Stomach (tissue), 4 donors: ENCODE data around the gene CA7.
"Not testable (repeated sequence)": the region's sequence is repeated elsewhere in the genome, so short reads cannot be mapped to it uniquely, and the experiment has no call there.

Experiments used
- POLR2A ChIP-seq, 4 donors: fragments of 450-650 bp; IDR thresholded peaks; one replicate each; pipeline ENCODE4 v1.6.1; 2016; ENCODE audit warnings: antibody characterized with exemption in 4 of 4, control low read depth in 2 of 4, mild to moderate bottlenecking in 1 of 4, moderate library complexity in 1 of 4
- TF ChIP-seq, protein P1 (sequence below), 7 experiments: fragments of 450-650 bp in 4 of 7; fragments of 200-600 bp in 3 of 7; sonication (generic) in 3 of 7; IDR thresholded peaks; one replicate each; pipeline ENCODE4 v1.5.1; 2016 to 2019; ENCODE audit warnings: antibody characterized with exemption in 7 of 7, control low read depth in 2 of 7, mild to moderate bottlenecking in 1 of 7

DNA sequence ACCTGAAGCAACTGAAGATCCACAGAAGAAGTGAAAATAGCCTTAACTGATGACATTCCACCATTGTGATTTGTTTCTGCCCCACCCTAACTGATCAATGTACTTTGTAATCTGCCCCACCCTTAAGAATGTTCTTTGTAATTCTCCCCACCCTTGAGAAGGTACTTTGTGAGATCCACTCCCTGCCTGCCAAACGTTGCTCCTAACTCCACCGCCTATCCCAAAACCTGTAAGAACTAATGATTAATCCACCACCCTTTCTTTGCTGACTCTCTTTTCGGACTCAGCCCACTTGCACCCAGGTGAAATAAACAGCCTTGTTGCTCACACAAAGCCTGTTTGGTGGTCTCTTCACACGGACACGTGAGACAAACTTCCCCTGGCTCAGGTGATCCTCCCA lies 52.5 kb downstream of the CA7 start:
- TF ChIP-seq, protein P1, sequence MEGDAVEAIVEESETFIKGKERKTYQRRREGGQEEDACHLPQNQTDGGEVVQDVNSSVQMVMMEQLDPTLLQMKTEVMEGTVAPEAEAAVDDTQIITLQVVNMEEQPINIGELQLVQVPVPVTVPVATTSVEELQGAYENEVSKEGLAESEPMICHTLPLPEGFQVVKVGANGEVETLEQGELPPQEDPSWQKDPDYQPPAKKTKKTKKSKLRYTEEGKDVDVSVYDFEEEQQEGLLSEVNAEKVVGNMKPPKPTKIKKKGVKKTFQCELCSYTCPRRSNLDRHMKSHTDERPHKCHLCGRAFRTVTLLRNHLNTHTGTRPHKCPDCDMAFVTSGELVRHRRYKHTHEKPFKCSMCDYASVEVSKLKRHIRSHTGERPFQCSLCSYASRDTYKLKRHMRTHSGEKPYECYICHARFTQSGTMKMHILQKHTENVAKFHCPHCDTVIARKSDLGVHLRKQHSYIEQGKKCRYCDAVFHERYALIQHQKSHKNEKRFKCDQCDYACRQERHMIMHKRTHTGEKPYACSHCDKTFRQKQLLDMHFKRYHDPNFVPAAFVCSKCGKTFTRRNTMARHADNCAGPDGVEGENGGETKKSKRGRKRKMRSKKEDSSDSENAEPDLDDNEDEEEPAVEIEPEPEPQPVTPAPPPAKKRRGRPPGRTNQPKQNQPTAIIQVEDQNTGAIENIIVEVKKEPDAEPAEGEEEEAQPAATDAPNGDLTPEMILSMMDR (IDR thresholded peaks at IDR 0.05): not testable (repeated sequence)
- not testable (repeated sequence) for TF ChIP-seq POLR2A (IDR thresholded peaks at IDR 0.05)
